Measurements from ENCODE around the gene TMEM52B.

Gene TMEM52B

GRCh38 chr12:10211940-10212738 lies 33.3 kb downstream of the TMEM52B start (continued):
- TF ChIP-seq ZNF280D (tag by site-specific recombination; IDR thresholded peaks at IDR 0.05) (no peak; the same call in 1 of the 2 replicates), ZNF221 (tag by site-specific recombination; IDR thresholded peaks at IDR 0.05; ENCODE audit: borderline replicate concordance) (no peak), ZNF529 (tag by site-specific recombination; IDR thresholded peaks at IDR 0.05; ENCODE audit: insufficient replicate concordance) (no peak), ZNF510 (tag by site-specific recombination; IDR thresholded peaks at IDR 0.05; ENCODE audit: insufficient replicate concordance) (no peak), ZNF701 (tag by site-specific recombination; IDR thresholded peaks at IDR 0.05) (no peak), SCRT2 (tag by site-specific recombination; IDR thresholded peaks at IDR 0.05) (peak; percentile 50; the same call in 1 of the 2 replicates), ZNF2 (tag by site-specific recombination; IDR thresholded peaks at IDR 0.05) (peak; percentile 46), ZNF639 (tag by site-specific recombination; IDR thresholded peaks at IDR 0.05) (peak; percentile 92), ZNF280C (tag by site-specific recombination; IDR thresholded peaks at IDR 0.05) (no peak), ZNF48 (tag by site-specific recombination; IDR thresholded peaks at IDR 0.05) (no peak), ZNF791 (tag by site-specific recombination; IDR thresholded peaks at IDR 0.05) (no peak), ZSCAN5A (tag by site-specific recombination; IDR thresholded peaks at IDR 0.05) (peak; percentile 81; the same call in 1 of the 2 replicates), ZNF658 (tag by site-specific recombination; IDR thresholded peaks at IDR 0.05) (no peak), ZNF121 (tag by site-specific recombination; IDR thresholded peaks at IDR 0.05) (peak; percentile 95), ZXDB (tag by site-specific recombination; IDR thresholded peaks at IDR 0.05) (peak; percentile 75), ZNF266 (tag by site-specific recombination; IDR thresholded peaks at IDR 0.05; ENCODE audit: low read depth) (no peak), ZBTB10 (tag by site-specific recombination; IDR thresholded peaks at IDR 0.05) (no peak), ZFHX2 (tag by site-specific recombination; conservative IDR thresholded peaks at IDR 0.05) (no peak; the same call in 1 of the 2 replicates), ZNF558 (tag by site-specific recombination; IDR thresholded peaks at IDR 0.05) (peak; percentile 82), EGR2 (tag by site-specific recombination; IDR thresholded peaks at IDR 0.05; ENCODE audit: low read depth) (0 out of 2 replicates have a peak, but pooled peaks have one; percentile 19), ZBTB48 (tag by site-specific recombination; IDR thresholded peaks at IDR 0.05) (no peak), ZNF600 (tag by site-specific recombination; IDR thresholded peaks at IDR 0.05) (peak; percentile 99), ZSCAN30 (tag by site-specific recombination; IDR thresholded peaks at IDR 0.05) (peak; percentile 50; the same call in 1 of the 2 replicates), ZNF624 (tag by site-specific recombination; IDR thresholded peaks at IDR 0.05) (no peak)
- TF ChIP-seq, protein P1, sequence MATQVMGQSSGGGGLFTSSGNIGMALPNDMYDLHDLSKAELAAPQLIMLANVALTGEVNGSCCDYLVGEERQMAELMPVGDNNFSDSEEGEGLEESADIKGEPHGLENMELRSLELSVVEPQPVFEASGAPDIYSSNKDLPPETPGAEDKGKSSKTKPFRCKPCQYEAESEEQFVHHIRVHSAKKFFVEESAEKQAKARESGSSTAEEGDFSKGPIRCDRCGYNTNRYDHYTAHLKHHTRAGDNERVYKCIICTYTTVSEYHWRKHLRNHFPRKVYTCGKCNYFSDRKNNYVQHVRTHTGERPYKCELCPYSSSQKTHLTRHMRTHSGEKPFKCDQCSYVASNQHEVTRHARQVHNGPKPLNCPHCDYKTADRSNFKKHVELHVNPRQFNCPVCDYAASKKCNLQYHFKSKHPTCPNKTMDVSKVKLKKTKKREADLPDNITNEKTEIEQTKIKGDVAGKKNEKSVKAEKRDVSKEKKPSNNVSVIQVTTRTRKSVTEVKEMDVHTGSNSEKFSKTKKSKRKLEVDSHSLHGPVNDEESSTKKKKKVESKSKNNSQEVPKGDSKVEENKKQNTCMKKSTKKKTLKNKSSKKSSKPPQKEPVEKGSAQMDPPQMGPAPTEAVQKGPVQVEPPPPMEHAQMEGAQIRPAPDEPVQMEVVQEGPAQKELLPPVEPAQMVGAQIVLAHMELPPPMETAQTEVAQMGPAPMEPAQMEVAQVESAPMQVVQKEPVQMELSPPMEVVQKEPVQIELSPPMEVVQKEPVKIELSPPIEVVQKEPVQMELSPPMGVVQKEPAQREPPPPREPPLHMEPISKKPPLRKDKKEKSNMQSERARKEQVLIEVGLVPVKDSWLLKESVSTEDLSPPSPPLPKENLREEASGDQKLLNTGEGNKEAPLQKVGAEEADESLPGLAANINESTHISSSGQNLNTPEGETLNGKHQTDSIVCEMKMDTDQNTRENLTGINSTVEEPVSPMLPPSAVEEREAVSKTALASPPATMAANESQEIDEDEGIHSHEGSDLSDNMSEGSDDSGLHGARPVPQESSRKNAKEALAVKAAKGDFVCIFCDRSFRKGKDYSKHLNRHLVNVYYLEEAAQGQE (tag by site-specific recombination; IDR thresholded peaks at IDR 0.05): no peak

All from HEK293 (cell line).